ENCODE data around the gene MVB12B. TPM values are rescaled to one million over a fixed set of nuclear protein-coding genes. Genes with fewer than 3 reads are reported as not detected.

The MVB12B gene
- total RNA-seq, 1 experiment from 2014 or later = 5.7 TPM

DNA sequence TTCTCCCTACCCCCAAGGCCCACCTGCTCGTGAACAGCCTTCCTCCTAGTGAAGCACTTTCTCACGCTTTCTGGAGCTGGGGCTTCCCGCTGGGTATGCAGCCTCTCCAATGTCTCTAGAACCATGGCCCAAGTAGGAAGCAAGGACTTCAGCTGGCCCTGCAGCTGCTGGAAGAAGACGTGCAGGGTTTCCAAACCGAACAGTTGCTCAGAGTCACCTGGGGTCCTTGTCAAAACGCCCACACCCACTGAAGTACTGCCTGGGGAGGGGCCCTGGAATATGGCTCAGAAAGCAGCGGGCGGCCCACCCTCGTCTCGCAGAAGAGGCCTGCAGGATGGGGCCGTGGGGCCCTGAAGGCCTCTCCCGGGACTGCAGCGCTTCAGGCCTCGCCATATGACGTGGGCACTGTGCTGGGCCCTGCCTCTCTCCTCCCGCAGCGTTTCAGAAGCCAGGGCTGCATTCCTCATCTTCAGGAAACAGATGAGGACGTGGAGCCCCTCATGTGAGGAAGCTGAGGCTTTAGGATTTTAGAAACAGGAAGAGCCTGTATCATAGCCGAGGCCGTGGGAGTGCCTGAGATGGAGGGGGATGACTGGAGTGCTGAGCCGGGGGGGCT lies 171.1 kb downstream of the MVB12B start (continued):
- TF ChIP-seq, protein P1, sequence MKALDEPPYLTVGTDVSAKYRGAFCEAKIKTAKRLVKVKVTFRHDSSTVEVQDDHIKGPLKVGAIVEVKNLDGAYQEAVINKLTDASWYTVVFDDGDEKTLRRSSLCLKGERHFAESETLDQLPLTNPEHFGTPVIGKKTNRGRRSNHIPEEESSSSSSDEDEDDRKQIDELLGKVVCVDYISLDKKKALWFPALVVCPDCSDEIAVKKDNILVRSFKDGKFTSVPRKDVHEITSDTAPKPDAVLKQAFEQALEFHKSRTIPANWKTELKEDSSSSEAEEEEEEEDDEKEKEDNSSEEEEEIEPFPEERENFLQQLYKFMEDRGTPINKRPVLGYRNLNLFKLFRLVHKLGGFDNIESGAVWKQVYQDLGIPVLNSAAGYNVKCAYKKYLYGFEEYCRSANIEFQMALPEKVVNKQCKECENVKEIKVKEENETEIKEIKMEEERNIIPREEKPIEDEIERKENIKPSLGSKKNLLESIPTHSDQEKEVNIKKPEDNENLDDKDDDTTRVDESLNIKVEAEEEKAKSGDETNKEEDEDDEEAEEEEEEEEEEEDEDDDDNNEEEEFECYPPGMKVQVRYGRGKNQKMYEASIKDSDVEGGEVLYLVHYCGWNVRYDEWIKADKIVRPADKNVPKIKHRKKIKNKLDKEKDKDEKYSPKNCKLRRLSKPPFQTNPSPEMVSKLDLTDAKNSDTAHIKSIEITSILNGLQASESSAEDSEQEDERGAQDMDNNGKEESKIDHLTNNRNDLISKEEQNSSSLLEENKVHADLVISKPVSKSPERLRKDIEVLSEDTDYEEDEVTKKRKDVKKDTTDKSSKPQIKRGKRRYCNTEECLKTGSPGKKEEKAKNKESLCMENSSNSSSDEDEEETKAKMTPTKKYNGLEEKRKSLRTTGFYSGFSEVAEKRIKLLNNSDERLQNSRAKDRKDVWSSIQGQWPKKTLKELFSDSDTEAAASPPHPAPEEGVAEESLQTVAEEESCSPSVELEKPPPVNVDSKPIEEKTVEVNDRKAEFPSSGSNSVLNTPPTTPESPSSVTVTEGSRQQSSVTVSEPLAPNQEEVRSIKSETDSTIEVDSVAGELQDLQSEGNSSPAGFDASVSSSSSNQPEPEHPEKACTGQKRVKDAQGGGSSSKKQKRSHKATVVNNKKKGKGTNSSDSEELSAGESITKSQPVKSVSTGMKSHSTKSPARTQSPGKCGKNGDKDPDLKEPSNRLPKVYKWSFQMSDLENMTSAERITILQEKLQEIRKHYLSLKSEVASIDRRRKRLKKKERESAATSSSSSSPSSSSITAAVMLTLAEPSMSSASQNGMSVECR (CRISPR knock-in tag; IDR thresholded peaks at IDR 0.05; ENCODE audit: borderline replicate concordance) = no peak
- TF ChIP-seq RELA (CRISPR knock-in tag; IDR thresholded peaks at IDR 0.05; ENCODE audit: borderline replicate concordance) (no peak), ZNF263 (CRISPR knock-in tag; IDR thresholded peaks at IDR 0.05; ENCODE audit: low read depth) (no peak), SOX15 (CRISPR knock-in tag; IDR thresholded peaks at IDR 0.05) (no peak), NFATC4 (CRISPR knock-in tag; IDR thresholded peaks at IDR 0.05) (no peak)
- TF ChIP-seq, protein P2, sequence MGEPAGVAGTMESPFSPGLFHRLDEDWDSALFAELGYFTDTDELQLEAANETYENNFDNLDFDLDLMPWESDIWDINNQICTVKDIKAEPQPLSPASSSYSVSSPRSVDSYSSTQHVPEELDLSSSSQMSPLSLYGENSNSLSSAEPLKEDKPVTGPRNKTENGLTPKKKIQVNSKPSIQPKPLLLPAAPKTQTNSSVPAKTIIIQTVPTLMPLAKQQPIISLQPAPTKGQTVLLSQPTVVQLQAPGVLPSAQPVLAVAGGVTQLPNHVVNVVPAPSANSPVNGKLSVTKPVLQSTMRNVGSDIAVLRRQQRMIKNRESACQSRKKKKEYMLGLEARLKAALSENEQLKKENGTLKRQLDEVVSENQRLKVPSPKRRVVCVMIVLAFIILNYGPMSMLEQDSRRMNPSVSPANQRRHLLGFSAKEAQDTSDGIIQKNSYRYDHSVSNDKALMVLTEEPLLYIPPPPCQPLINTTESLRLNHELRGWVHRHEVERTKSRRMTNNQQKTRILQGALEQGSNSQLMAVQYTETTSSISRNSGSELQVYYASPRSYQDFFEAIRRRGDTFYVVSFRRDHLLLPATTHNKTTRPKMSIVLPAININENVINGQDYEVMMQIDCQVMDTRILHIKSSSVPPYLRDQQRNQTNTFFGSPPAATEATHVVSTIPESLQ (CRISPR knock-in tag; IDR thresholded peaks at IDR 0.05) = no peak
- TF ChIP-seq, protein P3, sequence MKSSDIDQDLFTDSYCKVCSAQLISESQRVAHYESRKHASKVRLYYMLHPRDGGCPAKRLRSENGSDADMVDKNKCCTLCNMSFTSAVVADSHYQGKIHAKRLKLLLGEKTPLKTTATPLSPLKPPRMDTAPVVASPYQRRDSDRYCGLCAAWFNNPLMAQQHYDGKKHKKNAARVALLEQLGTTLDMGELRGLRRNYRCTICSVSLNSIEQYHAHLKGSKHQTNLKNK (CRISPR knock-in tag; IDR thresholded peaks at IDR 0.05) = no peak
- TF ChIP-seq, protein P4, sequence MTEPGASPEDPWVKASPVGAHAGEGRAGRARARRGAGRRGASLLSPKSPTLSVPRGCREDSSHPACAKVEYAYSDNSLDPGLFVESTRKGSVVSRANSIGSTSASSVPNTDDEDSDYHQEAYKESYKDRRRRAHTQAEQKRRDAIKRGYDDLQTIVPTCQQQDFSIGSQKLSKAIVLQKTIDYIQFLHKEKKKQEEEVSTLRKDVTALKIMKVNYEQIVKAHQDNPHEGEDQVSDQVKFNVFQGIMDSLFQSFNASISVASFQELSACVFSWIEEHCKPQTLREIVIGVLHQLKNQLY (CRISPR knock-in tag; IDR thresholded peaks at IDR 0.05) = no peak
- TF ChIP-seq, protein P5, sequence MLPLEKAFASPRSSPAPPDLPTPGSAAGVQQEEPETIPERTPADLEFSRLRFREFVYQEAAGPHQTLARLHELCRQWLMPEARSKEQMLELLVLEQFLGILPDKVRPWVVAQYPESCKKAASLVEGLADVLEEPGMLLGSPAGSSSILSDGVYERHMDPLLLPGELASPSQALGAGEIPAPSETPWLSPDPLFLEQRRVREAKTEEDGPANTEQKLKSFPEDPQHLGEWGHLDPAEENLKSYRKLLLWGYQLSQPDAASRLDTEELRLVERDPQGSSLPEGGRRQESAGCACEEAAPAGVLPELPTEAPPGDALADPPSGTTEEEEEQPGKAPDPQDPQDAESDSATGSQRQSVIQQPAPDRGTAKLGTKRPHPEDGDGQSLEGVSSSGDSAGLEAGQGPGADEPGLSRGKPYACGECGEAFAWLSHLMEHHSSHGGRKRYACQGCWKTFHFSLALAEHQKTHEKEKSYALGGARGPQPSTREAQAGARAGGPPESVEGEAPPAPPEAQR (CRISPR knock-in tag; IDR thresholded peaks at IDR 0.05) = no peak
- TF ChIP-seq, protein P6, sequence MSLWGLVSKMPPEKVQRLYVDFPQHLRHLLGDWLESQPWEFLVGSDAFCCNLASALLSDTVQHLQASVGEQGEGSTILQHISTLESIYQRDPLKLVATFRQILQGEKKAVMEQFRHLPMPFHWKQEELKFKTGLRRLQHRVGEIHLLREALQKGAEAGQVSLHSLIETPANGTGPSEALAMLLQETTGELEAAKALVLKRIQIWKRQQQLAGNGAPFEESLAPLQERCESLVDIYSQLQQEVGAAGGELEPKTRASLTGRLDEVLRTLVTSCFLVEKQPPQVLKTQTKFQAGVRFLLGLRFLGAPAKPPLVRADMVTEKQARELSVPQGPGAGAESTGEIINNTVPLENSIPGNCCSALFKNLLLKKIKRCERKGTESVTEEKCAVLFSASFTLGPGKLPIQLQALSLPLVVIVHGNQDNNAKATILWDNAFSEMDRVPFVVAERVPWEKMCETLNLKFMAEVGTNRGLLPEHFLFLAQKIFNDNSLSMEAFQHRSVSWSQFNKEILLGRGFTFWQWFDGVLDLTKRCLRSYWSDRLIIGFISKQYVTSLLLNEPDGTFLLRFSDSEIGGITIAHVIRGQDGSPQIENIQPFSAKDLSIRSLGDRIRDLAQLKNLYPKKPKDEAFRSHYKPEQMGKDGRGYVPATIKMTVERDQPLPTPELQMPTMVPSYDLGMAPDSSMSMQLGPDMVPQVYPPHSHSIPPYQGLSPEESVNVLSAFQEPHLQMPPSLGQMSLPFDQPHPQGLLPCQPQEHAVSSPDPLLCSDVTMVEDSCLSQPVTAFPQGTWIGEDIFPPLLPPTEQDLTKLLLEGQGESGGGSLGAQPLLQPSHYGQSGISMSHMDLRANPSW (CRISPR knock-in tag; conservative IDR thresholded peaks at IDR 0.05; ENCODE audit: low read depth) = no peak

DNA sequence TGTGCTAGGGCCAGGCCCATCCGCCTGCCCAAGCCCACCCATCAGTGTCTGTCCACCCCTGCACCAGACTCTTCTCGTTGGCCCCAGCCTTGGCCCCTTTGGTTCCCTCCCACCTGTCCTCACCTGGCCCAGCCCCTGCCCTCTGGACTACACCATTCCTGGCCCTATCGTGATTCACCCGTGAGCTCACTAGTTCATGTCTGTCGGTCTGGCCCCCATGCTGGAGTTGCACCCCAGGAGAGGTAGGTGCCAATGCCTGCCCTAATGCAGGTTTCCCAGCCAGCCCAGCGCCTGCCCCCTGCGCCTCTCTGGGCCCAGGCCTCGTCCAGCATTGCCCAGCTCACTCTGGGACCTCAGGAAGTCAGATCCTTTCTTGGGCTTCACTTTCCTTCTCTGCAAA lies 171.7 kb downstream of the MVB12B start:
- H3K4me3 Mint-ChIP-seq = no peak overlapping the region
- no peak for TF ChIP-seq ZNF423 (CRISPR knock-in tag; IDR thresholded peaks at IDR 0.05)
- ChIA-PET POLR2A (no interaction called here), CTCF (interaction anchor here (0.8 to 9.4 kb wide), 24 partner anchors 10 to 795 kb away, joined by 3 to 360 read pairs (median 6); no protein-coding TSS in a partner anchor)
- DNase-seq (ENCODE audit: low spot score) (no peak), ATAC-seq (no peak)
- peaks cover 13% of the 10 kb centered on the region for H3K4me1 Mint-ChIP-seq
- peaks cover 12% of the 10 kb centered on the region for H3K27me3 Mint-ChIP-seq (ENCODE audit: low read depth)
- H3K36me3 Mint-ChIP-seq = no peaks in the 10 kb centered on the region
- no peaks in the 10 kb centered on the region for H3K9me3 Mint-ChIP-seq
- H3K27ac Mint-ChIP-seq = no peak overlapping the region

Data from WTC11 (cell line).